Stimulated activated CD4-positive, alpha-beta T cell treated with anti-CD3 and anti-CD28 coated beads, TNF-alpha, amount 100 ng/mL, for 24 hours (primary cell): ENCODE measurements around the gene RARRES1.

ENCODE experiments used
- DNase-seq, 3 experiments: peaks; one replicate each; pipeline ENCODE4 v3.0.0-alpha.2; 2020; ENCODE audit warnings: low read depth in 3 of 3

Gene RARRES1

DNA sequence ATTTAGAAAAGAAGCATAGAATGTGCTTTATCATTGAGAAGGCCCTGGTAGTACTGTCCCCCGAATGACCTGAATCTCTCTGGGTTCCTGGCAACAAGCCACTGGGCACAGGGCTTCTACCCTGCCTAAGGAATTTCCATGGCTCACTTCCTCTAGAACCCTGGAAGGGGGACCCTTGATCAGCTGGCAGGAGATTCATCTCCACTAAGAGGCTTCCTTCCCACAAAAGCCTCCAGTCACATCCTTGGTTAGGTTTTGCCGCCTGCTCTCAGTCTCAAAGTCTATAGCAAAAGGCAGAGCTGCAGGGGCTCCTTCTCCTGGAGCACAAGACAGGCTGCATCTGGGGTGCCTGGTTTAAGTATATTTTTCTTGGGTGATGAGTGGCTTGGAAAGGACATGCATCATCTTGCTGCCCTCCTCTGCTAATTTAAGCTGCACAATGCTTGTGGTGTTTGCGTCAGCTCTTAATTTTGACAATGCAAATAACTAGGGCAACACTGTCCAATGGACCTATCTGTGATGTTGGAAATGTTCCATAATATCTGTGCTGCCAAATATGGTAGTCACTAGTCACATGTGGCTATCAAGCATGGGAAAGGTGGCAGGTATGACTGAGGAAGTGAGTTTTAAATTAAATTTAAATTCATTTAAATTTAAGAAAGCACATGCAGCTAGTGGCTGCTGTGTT is 33.4 kb upstream of the RARRES1 start:
- DNase-seq: no peak

DNA sequence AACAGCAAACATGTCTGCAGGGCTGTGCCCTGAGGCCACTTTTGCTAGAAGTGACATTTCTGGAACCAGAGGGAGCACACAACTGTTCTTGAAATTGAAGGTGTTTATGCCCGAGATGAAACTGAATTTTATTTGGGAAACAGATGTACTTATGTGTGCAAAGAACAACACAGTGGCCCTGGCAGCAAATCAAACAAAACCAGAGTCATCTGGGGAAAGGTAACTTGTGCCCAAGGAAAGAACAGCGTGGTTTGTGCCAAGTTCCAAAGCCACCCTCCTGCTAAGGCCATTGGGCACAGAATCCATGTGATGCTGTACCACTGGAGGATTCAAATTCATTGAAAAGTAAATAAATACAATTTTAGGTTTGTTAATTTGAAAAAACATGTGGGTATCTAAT is 31.2 kb upstream of the RARRES1 start:
- DNase-seq: no peak

- DNase-seq: no peak
Measured at GRCh38 chr3:158762701-158763100, 30.4 kb upstream of the RARRES1 start.

GRCh38 chr3:158761350-158761749 is 29.1 kb upstream of the RARRES1 start:
- no peak for DNase-seq

DNA sequence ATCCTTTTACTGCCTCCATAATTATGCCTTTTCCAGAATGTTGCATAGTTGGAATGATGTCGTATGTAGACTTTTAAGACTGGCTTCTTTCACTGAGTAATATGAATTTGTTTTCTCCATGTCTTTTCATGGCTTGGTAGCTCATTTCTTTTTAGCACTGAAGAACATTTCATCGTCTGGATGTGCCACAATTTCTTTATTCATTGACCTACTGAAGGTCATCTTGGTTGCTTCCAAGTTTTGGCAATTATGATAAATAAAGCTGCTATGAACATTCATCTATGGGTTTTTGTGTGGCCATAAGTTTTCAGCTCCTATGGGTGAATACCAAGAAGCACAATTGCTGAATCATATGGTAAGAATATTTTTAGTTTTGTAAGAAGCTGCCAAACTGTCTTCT is 23.2 kb upstream of the RARRES1 start:
- no peak for DNase-seq

DNA sequence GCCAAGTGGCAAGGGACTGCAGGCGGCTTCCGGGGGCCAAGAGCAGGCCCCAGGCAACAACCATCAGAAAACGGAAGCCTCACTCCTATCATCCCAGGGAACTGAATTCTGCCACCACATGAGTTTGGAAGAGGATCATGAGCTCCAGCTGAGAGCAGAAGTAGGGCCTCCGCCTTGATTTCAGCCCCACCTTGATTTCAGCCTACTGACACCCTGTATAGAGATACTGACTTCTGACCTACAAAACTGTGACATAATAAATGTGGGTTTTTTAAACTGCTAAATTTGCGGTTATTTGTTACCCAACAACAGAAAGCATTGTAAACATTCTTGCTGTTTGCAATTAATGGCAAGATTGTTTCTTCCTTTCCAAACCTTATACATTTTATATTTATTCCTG is 21.6 kb upstream of the RARRES1 start:
- DNase-seq: no peak

GRCh38 chr3:158751316-158751715 is 19.1 kb upstream of the RARRES1 start:
- no peak for DNase-seq

DNA sequence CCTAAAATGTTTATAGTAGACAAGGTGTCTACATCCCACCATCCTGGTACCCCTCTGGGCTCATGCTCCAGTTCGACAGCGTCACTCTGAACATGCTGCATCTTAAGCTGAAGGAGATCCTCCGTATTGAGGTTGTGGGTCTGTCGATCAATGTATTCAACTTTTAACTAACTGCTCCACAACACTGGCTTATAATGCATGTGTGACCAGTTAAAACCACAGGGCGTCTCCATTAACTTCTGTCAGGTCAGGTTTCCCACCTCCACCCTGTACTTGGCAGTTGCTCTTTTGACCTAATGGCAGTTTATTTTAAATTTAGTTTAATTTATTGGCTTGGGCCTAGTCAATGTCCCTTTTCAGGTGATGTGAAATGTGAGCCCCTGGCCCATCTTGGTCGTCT is 17.8 kb upstream of the RARRES1 start:
- DNase-seq: no peak

GRCh38 chr3:158749526-158749925 is 17.3 kb upstream of the RARRES1 start:
- DNase-seq: no peak

DNA sequence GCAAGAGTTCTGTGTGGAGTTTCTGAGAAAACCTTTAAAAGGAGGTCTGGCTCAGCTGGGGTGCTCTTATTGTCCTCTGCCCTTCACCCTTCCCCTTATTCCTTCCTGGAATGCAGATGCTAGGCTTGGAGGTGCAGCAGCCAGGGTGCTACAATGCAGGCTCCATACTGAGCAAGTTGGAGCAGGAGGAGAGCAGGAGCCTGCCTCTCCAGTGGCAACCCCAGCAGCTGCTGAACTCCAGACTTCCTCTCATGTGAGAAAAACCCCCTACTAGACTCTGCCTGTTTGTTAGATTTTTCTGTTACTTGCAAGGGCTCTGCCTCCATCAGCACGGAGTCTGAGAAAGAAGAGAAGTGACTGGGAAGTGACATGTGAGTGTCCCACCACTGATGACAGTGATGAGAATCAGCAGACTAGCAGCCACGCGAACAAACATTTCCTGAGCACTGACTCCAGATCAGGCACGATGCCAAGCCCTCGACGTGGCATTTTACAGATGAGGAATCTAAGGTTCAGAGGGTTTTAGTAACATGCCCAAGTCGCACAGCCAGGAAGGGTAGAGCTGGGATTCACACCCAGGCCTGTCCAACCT is 16.1 kb upstream of the RARRES1 start:
- DNase-seq: no peak

DNA sequence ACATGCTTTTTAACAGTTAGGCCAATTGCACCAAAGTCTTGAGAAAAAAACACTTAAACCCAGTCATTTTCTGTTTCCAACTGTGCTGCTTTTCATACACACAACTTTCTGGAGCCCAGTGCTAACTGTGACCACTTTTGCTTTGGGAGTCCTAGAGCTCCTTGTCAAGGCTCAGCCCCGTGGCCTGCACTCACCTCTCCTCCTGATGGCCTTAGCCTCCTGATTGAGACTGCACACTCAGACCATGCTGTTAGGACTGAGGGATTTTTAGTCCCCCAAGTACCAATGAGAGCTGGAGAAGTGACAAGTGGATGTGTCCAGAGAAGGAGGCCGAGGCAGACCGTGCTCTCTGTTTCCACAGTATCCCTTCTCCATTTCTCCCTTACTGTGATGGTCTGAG is 15.2 kb upstream of the RARRES1 start:
- no peak for DNase-seq

DNA sequence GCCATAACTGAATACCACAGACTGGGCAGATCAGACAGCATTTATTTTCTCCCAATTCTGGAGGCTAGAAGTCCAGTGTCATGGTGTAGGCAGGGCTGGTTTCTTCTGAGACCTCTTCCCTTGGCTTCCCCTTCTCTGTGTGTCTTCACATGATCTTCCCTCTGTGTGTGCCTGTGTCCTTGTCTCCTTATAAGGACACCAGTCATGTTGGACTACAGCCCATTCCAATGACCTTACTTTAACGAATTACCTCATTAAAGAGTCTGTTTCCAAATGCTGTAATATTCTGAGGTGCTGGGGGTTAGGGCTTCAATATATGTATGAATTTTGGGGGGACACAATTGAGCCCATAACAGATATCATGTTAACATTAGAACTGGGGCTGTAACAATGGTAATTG is 13.3 kb upstream of the RARRES1 start:
- no peak for DNase-seq

DNA sequence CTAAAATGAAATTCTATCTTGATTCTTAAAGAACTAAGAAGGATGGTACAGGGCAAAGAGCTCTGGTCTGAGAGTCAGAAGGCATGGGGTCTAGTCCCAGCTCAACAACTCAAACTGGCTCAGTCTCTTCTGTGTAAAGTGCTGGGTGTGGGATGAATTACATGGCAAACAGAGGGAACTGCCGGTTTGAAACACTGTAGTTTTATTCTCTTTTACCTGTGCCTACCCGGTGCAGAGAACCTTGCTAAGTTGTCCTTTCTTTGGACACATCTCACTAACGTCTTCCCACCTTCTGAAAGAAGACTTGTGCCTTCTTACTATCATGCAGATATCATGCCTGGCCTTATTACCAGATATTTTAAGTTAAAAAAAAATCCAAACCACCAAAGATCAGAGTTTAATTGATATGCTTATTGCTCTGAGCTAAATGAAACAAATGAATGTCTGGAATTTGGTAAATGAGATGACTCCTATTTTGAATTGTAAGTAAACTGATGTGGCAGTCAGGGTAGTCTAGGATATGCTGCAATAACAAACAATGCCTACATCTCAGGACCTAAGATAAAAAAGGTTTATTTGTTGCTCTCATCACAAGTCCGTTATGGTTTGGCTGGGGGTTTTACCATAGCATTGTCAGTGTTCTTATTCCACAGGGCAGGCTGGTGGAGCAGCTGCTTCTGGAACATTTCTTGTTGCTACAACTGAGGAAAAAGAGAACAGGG is 12.5 kb upstream of the RARRES1 start:
- no peak for DNase-seq

- no peak for DNase-seq
Measured at GRCh38 chr3:158743664-158744566, 11.7 kb upstream of the RARRES1 start.

- no peak for DNase-seq
Measured at GRCh38 chr3:158742871-158743663, 10.8 kb upstream of the RARRES1 start.

DNA sequence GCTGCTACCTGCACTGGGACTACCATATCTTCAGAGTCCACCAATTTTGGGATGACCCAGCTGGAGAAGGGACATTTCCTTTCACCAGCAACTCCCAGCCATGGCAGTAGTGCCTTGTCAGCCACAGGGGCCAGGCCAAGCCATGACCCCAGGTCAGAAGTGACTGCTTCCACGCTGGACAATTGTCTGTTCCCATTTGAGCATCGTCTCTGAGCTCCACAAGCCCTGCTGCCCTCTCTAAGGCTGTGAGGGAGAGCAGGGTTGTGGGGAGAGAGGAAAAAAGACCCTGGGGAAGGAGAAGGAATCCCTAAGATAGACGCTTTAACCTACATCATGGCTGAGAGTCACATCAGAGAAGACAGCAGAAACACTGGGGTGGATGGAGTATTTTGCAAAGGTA is 7.4 kb upstream of the RARRES1 start:
- no peak for DNase-seq

- DNase-seq: no peak
Measured at GRCh38 chr3:158739078-158739477, 6.8 kb upstream of the RARRES1 start.

DNA sequence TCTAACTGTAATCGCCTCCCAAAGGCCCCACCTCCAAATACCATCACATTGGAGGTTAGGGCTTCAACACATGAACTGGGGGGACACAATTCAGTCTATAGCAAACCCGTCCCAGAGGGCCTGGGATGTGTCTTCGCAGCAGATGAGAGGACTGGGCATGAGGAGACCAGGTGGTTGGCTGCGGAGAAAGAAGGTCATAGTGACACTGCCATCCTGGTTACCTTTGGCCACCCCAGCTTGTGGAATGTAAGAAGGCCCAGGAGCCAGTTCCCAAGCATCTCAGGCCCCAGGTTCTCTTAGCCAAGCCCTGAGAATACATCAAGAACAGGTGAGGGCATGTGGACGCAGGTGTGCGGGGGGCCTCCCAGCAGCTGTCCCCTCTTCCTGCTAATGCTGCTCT is 6.4 kb upstream of the RARRES1 start:
- no peak for DNase-seq

GRCh38 chr3:158737976-158738615 is 5.8 kb upstream of the RARRES1 start:
- no peak for DNase-seq

DNA sequence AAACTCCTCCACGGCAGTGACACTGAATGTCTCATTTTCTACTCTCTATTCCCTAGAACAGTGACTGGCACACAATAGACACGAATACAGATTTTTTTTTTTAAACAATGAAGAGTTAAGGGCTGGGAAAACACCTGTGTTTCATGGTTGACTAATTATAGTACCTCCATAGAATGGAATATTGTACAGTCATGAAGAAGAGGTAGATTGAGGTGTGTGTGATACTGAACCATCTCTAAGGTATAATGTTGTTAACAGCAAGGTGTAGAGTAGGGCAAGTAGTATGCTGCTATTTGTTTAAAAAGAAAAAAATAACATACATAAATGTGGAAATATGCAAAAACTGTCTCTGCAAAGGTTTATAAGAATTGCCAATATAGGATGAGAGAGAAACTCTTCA is 5.2 kb upstream of the RARRES1 start:
- DNase-seq: no peak
